HepG2 (cell line): ENCODE results near the gene BCAS3. TPM values are rescaled to one million over a fixed set of nuclear protein-coding genes. Genes with fewer than 3 reads are reported as not detected.

ENCODE experiments used
- AHR ChIP-seq: IDR thresholded peaks from 2 replicates; pipeline ENCODE4 v1.6.1; 2018; ENCODE audit warnings: missing genetic modification reagents, missing compliant biosample characterization
- CBFB ChIP-seq: sonication (generic); formaldehyde crosslinking; IDR thresholded peaks from 2 replicates; pipeline ENCODE4 v1.4.0; 2020; ENCODE audit warnings: missing genetic modification reagents
- CC2D1A ChIP-seq: sonication (generic); formaldehyde crosslinking; IDR thresholded peaks from 2 replicates; pipeline ENCODE4 v1.8.1; 2023; ENCODE audit warnings: mild to moderate bottlenecking, missing genetic modification reagents
- CSRNP1 ChIP-seq: sonication (generic); formaldehyde crosslinking; IDR thresholded peaks from 2 replicates; pipeline ENCODE4 v1.8.1; 2023; ENCODE audit warnings: mild to moderate bottlenecking, missing genetic modification reagents
- FOXM1 ChIP-seq: sonication (generic); formaldehyde crosslinking; IDR thresholded peaks from 2 replicates; pipeline ENCODE4 v1.5.0; 2020; ENCODE audit warnings: missing genetic modification reagents
- HNF4A ChIP-seq: sonication (generic); formaldehyde crosslinking; IDR thresholded peaks from 2 replicates; pipeline ENCODE4 v1.4.0; 2020; ENCODE audit warnings: missing genetic modification reagents
- HNF4G ChIP-seq, 2 experiments: sonication (generic) in 1 of 2; formaldehyde crosslinking in 1 of 2; IDR thresholded peaks; 2 replicates each; pipeline versions ENCODE4 v1.4.0 to v1.6.1; 2011 to 2020; ENCODE audit warnings: borderline replicate concordance in 2 of 2, low read depth in 2 of 2, mild to moderate bottlenecking in 2 of 2, low read length in 1 of 2, missing genetic modification reagents in 1 of 2, moderate library complexity in 1 of 2
- HNRNPL ChIP-seq: fragments of 200-400 bp; formaldehyde crosslinking; IDR thresholded peaks from 2 replicates; pipeline ENCODE4 v1.6.1; 2017; ENCODE audit warnings: mild to moderate bottlenecking, low read depth, low read length
- IKZF4 ChIP-seq: sonication (generic); formaldehyde crosslinking; IDR thresholded peaks from 2 replicates; pipeline ENCODE4 v1.5.1; 2020; ENCODE audit warnings: borderline replicate concordance, mild to moderate bottlenecking, low read depth, missing genetic modification reagents; ENCODE audit errors: not compliant biosample characterization
- JUN ChIP-seq: sonication (generic); formaldehyde crosslinking; IDR thresholded peaks from 2 replicates; pipeline ENCODE4 v1.4.0; 2020; ENCODE audit warnings: mild to moderate bottlenecking, missing genetic modification reagents
- NFYB ChIP-seq: sonication (generic); formaldehyde crosslinking; IDR thresholded peaks from 2 replicates; pipeline ENCODE4 v1.4.0; 2020; ENCODE audit warnings: missing genetic modification reagents
- RBM39 ChIP-seq: fragments of 200-400 bp; formaldehyde crosslinking; IDR thresholded peaks from one replicate; pipeline ENCODE4 v1.6.1; 2018; ENCODE audit warnings: antibody characterized with exemption, mild to moderate bottlenecking, low read depth, low read length; ENCODE audit not compliant: poor library complexity, severe bottlenecking
- SOX13 ChIP-seq, 3 experiments: fragments of 450-650 bp in 1 of 3; sonication (generic) in 1 of 3; formaldehyde crosslinking in 1 of 3; IDR thresholded peaks in 2 of 3; conservative IDR thresholded peaks in 1 of 3; 2 replicates each; pipeline versions ENCODE4 v1.5.0 to v1.6.1; 2016 to 2020; ENCODE audit warnings: antibody characterized with exemption in 1 of 3, mild to moderate bottlenecking in 1 of 3, missing compliant biosample characterization in 1 of 3, missing genetic modification reagents in 1 of 3, moderate library complexity in 1 of 3
- TP53 ChIP-seq: sonication (generic); formaldehyde crosslinking; conservative IDR thresholded peaks from 2 replicates; pipeline ENCODE4 v1.4.0; 2020; ENCODE audit warnings: missing genetic modification reagents
- YEATS4 ChIP-seq: sonication (generic); formaldehyde crosslinking; IDR thresholded peaks from 2 replicates; pipeline ENCODE4 v1.4.0; 2020; ENCODE audit warnings: missing genetic modification reagents, borderline replicate concordance
- ZBTB2 ChIP-seq: sonication (generic); formaldehyde crosslinking; IDR thresholded peaks from 2 replicates; pipeline ENCODE4 v1.8.0; 2022; ENCODE audit warnings: low read depth, missing genetic modification reagents
- ZFP37 ChIP-seq: sonication (generic); formaldehyde crosslinking; IDR thresholded peaks from 2 replicates; pipeline ENCODE4 v1.4.0; 2020; ENCODE audit warnings: missing genetic modification reagents, borderline replicate concordance
- ZNF180 ChIP-seq: sonication (generic); formaldehyde crosslinking; IDR thresholded peaks from 2 replicates; pipeline ENCODE4 v1.4.0; 2020; ENCODE audit warnings: low read depth, missing genetic modification reagents, borderline replicate concordance
- ZNF225 ChIP-seq: sonication (generic); formaldehyde crosslinking; IDR thresholded peaks from 2 replicates; pipeline ENCODE4 v1.4.0; 2020; ENCODE audit warnings: mild to moderate bottlenecking, missing genetic modification reagents
- ZNF235 ChIP-seq: sonication (generic); formaldehyde crosslinking; IDR thresholded peaks from 2 replicates; pipeline ENCODE4 v1.8.1; 2023; ENCODE audit warnings: mild to moderate bottlenecking, missing genetic modification reagents, borderline replicate concordance
- ZNF451 ChIP-seq: sonication (generic); formaldehyde crosslinking; IDR thresholded peaks from 2 replicates; pipeline ENCODE4 v1.5.0; 2020; ENCODE audit warnings: mild to moderate bottlenecking, missing genetic modification reagents
- ZNF740 ChIP-seq: sonication (generic); formaldehyde crosslinking; IDR thresholded peaks from 2 replicates; pipeline ENCODE4 v1.4.0; 2020; ENCODE audit warnings: missing genetic modification reagents
- ZNF850 ChIP-seq: sonication (generic); formaldehyde crosslinking; conservative IDR thresholded peaks from 2 replicates; pipeline ENCODE4 v1.9.0; 2021; ENCODE audit warnings: mild to moderate bottlenecking, missing genetic modification reagents
- ZNF878 ChIP-seq: sonication (generic); formaldehyde crosslinking; IDR thresholded peaks from 2 replicates; pipeline ENCODE4 v1.8.1; 2023; ENCODE audit warnings: mild to moderate bottlenecking, missing genetic modification reagents, moderate library complexity
- ZSCAN12 ChIP-seq: sonication (generic); formaldehyde crosslinking; IDR thresholded peaks from 2 replicates; pipeline ENCODE4 v1.9.0; 2021; ENCODE audit warnings: mild to moderate bottlenecking, missing genetic modification reagents
- ZSCAN9 ChIP-seq: IDR thresholded peaks from 2 replicates; pipeline ENCODE4 v1.6.1; 2016; ENCODE audit warnings: borderline replicate concordance
- polyA plus RNA-seq, 8 experiments: library from polyadenylated mRNA; depleted of rRNA in 3 of 8; stranded (reverse) in 7 of 8; unstranded in 1 of 8; fragments of >200 nt; fragmentation: Illumina TruSeq in 4 of 8; extraction: Trizol in 4 of 8; gene quantifications; 2 replicates each; pipeline versions ENCODE4 v1.2.1 to v1.2.3, GENCODE V29; 2011 to 2016; ENCODE audit warnings: low read depth in 4 of 8, missing spikeins in 1 of 8, mixed read lengths in 1 of 8; ENCODE audit not compliant: insufficient read depth in 1 of 8
- total RNA-seq, 5 experiments: library from RNA; depleted of rRNA; stranded (reverse); fragments of >200 nt; fragmentation: Illumina TruSeq; extraction: Trizol; gene quantifications; 2 replicates each; pipeline ENCODE4 v1.2.3, GENCODE V29; 2016; ENCODE audit warnings: low read depth in 1 of 5

BCAS3 gene
- total and polyA plus RNA-seq, 2 of the 13 experiments (the other 11 are each of a cell fraction or from before 2014, with no cell fraction given), result 10.7 to 11.2 TPM

GRCh38 chr17:61335105-61335844, 657.6 kb downstream of the BCAS3 start (continued):
- TF ChIP-seq ZNF878 (CRISPR knock-in tag) (no peak), CSRNP1 (CRISPR knock-in tag) (peak; percentile 45), IKZF4 (peak; percentile 14), HNRNPL (0 out of 2 replicates have a peak, but pooled peaks have one; percentile 9), ZNF235 (CRISPR knock-in tag) (0 out of 2 replicates have a peak, but pooled peaks have one; percentile 67), HNF4A (CRISPR knock-in tag) (peak; percentile 61), RBM39 (peak; percentile 2), HNF4G (IDR thresholded peaks at IDR 0.05; ENCODE audit: borderline replicate concordance, low read depth, low read length) (peak; percentile 42; the same call in 1 of the 2 replicates), HNF4G (CRISPR knock-in tag; IDR thresholded peaks at IDR 0.05; ENCODE audit: borderline replicate concordance, low read depth) (0 out of 2 replicates have a peak, but pooled peaks have one; percentile 60), ZSCAN9 (CRISPR knock-in tag) (0 out of 2 replicates have a peak, but pooled peaks have one; percentile 20), ZFP37 (no peak), CC2D1A (CRISPR knock-in tag) (no peak), ZSCAN12 (CRISPR knock-in tag) (no peak), ZNF180 (CRISPR knock-in tag) (no peak), SOX13 (IDR thresholded peaks at IDR 0.05) (no peak), SOX13 (CRISPR knock-in tag; conservative IDR thresholded peaks at IDR 0.05 in 1 of 2, IDR thresholded peaks at IDR 0.05 in 1 of 2) (0 out of 4 replicates have a peak, but pooled peaks of 1 of the 2 experiments have one; percentile 14), ZNF451 (CRISPR knock-in tag) (peak; percentile 16), FOXM1 (CRISPR knock-in tag) (no peak), JUN (CRISPR knock-in tag) (no peak; the same call in 1 of the 2 replicates), ZNF850 (CRISPR knock-in tag) (no peak), YEATS4 (peak; percentile 35; the same call in 1 of the 2 replicates), AHR (CRISPR knock-in tag) (peak; percentile 80; the same call in 1 of the 2 replicates), ZBTB2 (CRISPR knock-in tag) (no peak), ZNF740 (CRISPR knock-in tag) (no peak), CBFB (CRISPR knock-in tag) (0 out of 2 replicates have a peak, but pooled peaks have one; percentile 35), TP53 (CRISPR knock-in tag) (no peak), NFYB (CRISPR knock-in tag) (no peak), ZNF225 (CRISPR knock-in tag) (no peak)
